A549 (cell line): ENCODE measurements around the gene ABI3. TPM values are rescaled to one million over a fixed set of nuclear protein-coding genes. Genes with fewer than 3 reads are reported as not detected.

Experiments used
- ATOH8 ChIP-seq: fragments of 250-450 bp; sonication (Bioruptor Pico); IDR thresholded peaks from 2 replicates; pipeline ENCODE4 v1.5.0; 2020; ENCODE audit warnings: low read depth, mild to moderate bottlenecking, moderate library complexity
- BCL3 ChIP-seq: fragments of >200 bp; sonication (Bioruptor Twin); formaldehyde crosslinking; IDR thresholded peaks from 3 replicates; pipeline ENCODE4 v1.6.1; 2016
- CBX2 ChIP-seq: fragments of 200-600 bp; sonication (generic); IDR thresholded peaks from 2 replicates; pipeline ENCODE4 v1.6.1; 2016; ENCODE audit warnings: low read depth, mild to moderate bottlenecking, borderline replicate concordance
- CHD2 ChIP-seq: fragments of 150-350 bp; IDR thresholded peaks from 2 replicates; pipeline ENCODE4 v1.6.1; 2014; ENCODE audit warnings: low read length; ENCODE audit not compliant: partially characterized antibody
- CHD4 ChIP-seq: fragments of 200-600 bp; sonication (generic); IDR thresholded peaks from 2 replicates; pipeline ENCODE4 v1.6.1; 2016; ENCODE audit warnings: antibody characterized with exemption, mild to moderate bottlenecking, borderline replicate concordance
- EP300 ChIP-seq, 2 experiments: fragments of >200 bp; sonication (Bioruptor Twin); formaldehyde crosslinking; IDR thresholded peaks; 2 replicates in 1 of 2; 3 replicates in 1 of 2; pipeline ENCODE4 v1.6.1; 2016 to 2017
- ESRRA ChIP-seq: fragments of 150-350 bp; IDR thresholded peaks from 2 replicates; pipeline ENCODE4 v1.6.1; 2014; ENCODE audit warnings: mild to moderate bottlenecking, low read length, borderline replicate concordance
- FOSL2 ChIP-seq, 2 experiments: fragments of 450-650 bp in 1 of 2; fragments of >200 bp in 1 of 2; sonication (Bioruptor Twin) in 1 of 2; formaldehyde crosslinking; IDR thresholded peaks; 2 replicates each; pipeline versions ENCODE4 v1.5.0 to v1.6.1; 2016 to 2020; ENCODE audit warnings: mild to moderate bottlenecking in 1 of 2, moderate library complexity in 1 of 2
- FOXS1 ChIP-seq: fragments of 250-450 bp; sonication (Bioruptor Pico); IDR thresholded peaks from 2 replicates; pipeline ENCODE4 v1.5.0; 2020; ENCODE audit warnings: mild to moderate bottlenecking, moderate library complexity
- HEYL ChIP-seq: fragments of 250-450 bp; sonication (Bioruptor Pico); IDR thresholded peaks from 2 replicates; pipeline ENCODE4 v1.8.0; 2021; ENCODE audit warnings: mild to moderate bottlenecking, moderate library complexity
- HOXA7 ChIP-seq: fragments of 250-450 bp; sonication (Bioruptor Pico); IDR thresholded peaks from 2 replicates; pipeline ENCODE4 v1.5.0; 2020; ENCODE audit warnings: mild to moderate bottlenecking, moderate library complexity
- HOXB5 ChIP-seq: fragments of 250-450 bp; sonication (Bioruptor Pico); IDR thresholded peaks from 2 replicates; pipeline ENCODE4 v1.5.0; 2020; ENCODE audit warnings: mild to moderate bottlenecking, moderate library complexity
- JUN ChIP-seq, 2 experiments: fragments of >200 bp; sonication (Bioruptor Twin); formaldehyde crosslinking; IDR thresholded peaks; 2 replicates in 1 of 2; 3 replicates in 1 of 2; pipeline ENCODE4 v1.6.1; 2016 to 2017
- MAFK ChIP-seq: fragments of 450-650 bp; IDR thresholded peaks from 2 replicates; pipeline ENCODE4 v1.6.1; 2014; ENCODE audit not compliant: partially characterized antibody
- NFE2L2 ChIP-seq: fragments of 150-350 bp; conservative IDR thresholded peaks from 2 replicates; pipeline ENCODE4 v1.6.1; 2014; ENCODE audit warnings: low read length
- NR3C1 ChIP-seq: fragments of >200 bp; sonication (Bioruptor Twin); formaldehyde crosslinking; IDR thresholded peaks from 3 replicates; pipeline ENCODE4 v1.6.1; 2017
- PHF8 ChIP-seq: fragments of 200-600 bp; sonication (generic); IDR thresholded peaks from 2 replicates; pipeline ENCODE4 v1.6.1; 2016; ENCODE audit warnings: low read depth, mild to moderate bottlenecking, antibody characterized with exemption, moderate library complexity, borderline replicate concordance
- POLR2A ChIP-seq: IDR thresholded peaks from 2 replicates; pipeline ENCODE4 v1.6.1; 2012; ENCODE audit warnings: mild to moderate bottlenecking, low read length
- POLR2AphosphoS2 ChIP-seq: conservative IDR thresholded peaks from 2 replicates; pipeline ENCODE4 v1.6.1; 2012; ENCODE audit warnings: low read length, improper control_type of control experiment, inconsistent platforms
- RAD21 ChIP-seq, 2 experiments: fragments of >200 bp in 1 of 2; sonication (Bioruptor Twin) in 1 of 2; formaldehyde crosslinking in 1 of 2; IDR thresholded peaks in 1 of 2; conservative IDR thresholded peaks in 1 of 2; 2 replicates in 1 of 2; 3 replicates in 1 of 2; pipeline ENCODE4 v1.6.1; 2012 to 2018; ENCODE audit warnings: inconsistent platforms in 1 of 2
- RCOR1 ChIP-seq: fragments of 150-350 bp; IDR thresholded peaks from 2 replicates; pipeline ENCODE4 v1.6.1; 2014; ENCODE audit warnings: antibody characterized with exemption, low read length, low read depth
- SMC3 ChIP-seq: fragments of >200 bp; sonication (Bioruptor Twin); formaldehyde crosslinking; IDR thresholded peaks from 3 replicates; pipeline ENCODE4 v1.6.1; 2018; ENCODE audit warnings: inconsistent platforms
- TFCP2L1 ChIP-seq: fragments of 250-450 bp; sonication (Bioruptor Pico); IDR thresholded peaks from 2 replicates; pipeline ENCODE4 v1.5.0; 2021; ENCODE audit warnings: mild to moderate bottlenecking
- TP53 ChIP-seq: fragments of 250-450 bp; sonication (Bioruptor Pico); IDR thresholded peaks from 2 replicates; pipeline ENCODE4 v1.5.0; 2021; ENCODE audit warnings: mild to moderate bottlenecking, moderate library complexity
- ZC3H11A ChIP-seq: fragments of 450-650 bp; IDR thresholded peaks from 2 replicates; pipeline ENCODE4 v1.6.1; 2014; ENCODE audit warnings: antibody characterized with exemption, mild to moderate bottlenecking
- ZFP36 ChIP-seq: fragments of 450-650 bp; IDR thresholded peaks from 2 replicates; pipeline ENCODE4 v1.6.1; 2014; ENCODE audit warnings: borderline replicate concordance; ENCODE audit not compliant: partially characterized antibody
- polyA plus RNA-seq, 4 experiments: library from polyadenylated mRNA; depleted of rRNA in 3 of 4; stranded (reverse); fragments of >200 nt; fragmentation: RNase III in 1 of 4; extraction: RNeasy Plus Mini Kit Qiagen cat#74134 plus additional on column Dnase treatment in 1 of 4; gene quantifications; 2 replicates in 3 of 4; 3 replicates in 1 of 4; pipeline ENCODE4 v1.2.3, GENCODE V29; 2011 to 2017
- TF ChIP-seq, protein P1 (sequence below): fragments of 150-350 bp; IDR thresholded peaks from 2 replicates; pipeline ENCODE4 v1.6.1; 2014; ENCODE audit warnings: low read depth, mild to moderate bottlenecking, low read length

ABI3 gene
- polyA plus RNA-seq, 2 of the 4 experiments (the other 2 are of a cell fraction): not detected

DNA sequence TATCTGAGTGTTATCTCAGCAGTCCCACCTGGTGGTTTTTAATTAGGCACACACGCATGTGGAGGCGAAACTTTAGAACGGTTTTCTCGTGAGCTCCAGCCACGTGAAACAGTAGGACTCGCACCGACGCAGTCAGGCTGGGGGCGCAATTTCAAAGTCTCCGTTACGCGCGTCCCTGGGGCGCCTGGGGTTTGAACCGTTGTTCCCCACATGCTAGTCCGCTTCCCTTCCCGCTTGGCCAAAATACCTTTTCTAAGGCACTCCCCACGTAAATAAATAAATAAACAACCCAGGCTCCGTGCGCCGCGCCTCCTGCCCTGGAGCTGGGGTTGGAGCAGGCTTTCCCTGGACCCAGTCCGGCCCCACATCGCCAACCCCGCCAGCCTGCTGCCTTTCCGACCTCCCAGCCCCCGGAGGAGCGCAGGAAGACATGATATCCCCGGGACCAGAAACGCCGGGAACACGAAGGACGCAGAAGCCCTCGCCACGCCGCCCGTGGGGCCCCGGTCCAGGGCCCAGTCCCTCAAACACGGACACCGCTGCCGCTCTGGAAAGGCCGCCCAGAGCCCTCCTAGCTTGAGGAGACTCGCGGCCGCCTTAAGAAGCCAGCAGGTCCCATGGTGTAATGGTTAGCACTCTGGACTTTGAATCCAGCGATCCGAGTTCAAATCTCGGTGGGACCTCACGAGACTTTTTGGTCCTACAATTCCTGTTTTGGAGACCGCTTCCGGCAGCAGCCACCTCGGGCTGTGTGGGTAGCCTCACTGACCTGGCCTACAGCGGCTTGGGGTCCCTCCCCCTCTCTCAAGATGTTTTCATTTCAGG is 18.4 kb upstream of the ABI3 start (continued):
- TF ChIP-seq, protein P1, sequence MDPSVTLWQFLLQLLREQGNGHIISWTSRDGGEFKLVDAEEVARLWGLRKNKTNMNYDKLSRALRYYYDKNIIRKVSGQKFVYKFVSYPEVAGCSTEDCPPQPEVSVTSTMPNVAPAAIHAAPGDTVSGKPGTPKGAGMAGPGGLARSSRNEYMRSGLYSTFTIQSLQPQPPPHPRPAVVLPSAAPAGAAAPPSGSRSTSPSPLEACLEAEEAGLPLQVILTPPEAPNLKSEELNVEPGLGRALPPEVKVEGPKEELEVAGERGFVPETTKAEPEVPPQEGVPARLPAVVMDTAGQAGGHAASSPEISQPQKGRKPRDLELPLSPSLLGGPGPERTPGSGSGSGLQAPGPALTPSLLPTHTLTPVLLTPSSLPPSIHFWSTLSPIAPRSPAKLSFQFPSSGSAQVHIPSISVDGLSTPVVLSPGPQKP: peak; percentile 91
- TF ChIP-seq BCL3 (peak; percentile 6; the same call in 1 of the 3 replicates), TFCP2L1 (CRISPR knock-in tag) (0 out of 2 replicates have a peak, but pooled peaks have one; percentile 47), CHD4 (no peak), EP300 (IDR thresholded peaks at IDR 0.05) (peak in 1 of 2 experiments; percentile 11; a peak in 1 of 5 replicates), NR3C1 (no peak), FOSL2 (IDR thresholded peaks at IDR 0.05) (no peak), FOSL2 (CRISPR knock-in tag; IDR thresholded peaks at IDR 0.05) (no peak), PHF8 (peak; percentile 96), ZC3H11A (peak; percentile 44), RCOR1 (no peak), ZFP36 (peak; percentile 71), FOXS1 (CRISPR knock-in tag) (0 out of 2 replicates have a peak, but pooled peaks have one; percentile 31), HOXA7 (CRISPR knock-in tag) (0 out of 2 replicates have a peak, but pooled peaks have one; percentile 48), HOXB5 (CRISPR knock-in tag) (peak; percentile 77), ATOH8 (0 out of 2 replicates have a peak, but pooled peaks have one; percentile 83), MAFK (no peak), NFE2L2 (no peak), POLR2A (peak; percentile 29), RAD21 (conservative IDR thresholded peaks at IDR 0.05 in 1 of 2, IDR thresholded peaks at IDR 0.05 in 1 of 2) (peak; percentile 40 to 66), CBX2 (no peak), HEYL (CRISPR knock-in tag) (no peak), CHD2 (peak; percentile 45), JUN (IDR thresholded peaks at IDR 0.05) (peak; percentile 54 to 71; a peak in 3 of 5 replicates), SMC3 (peak; percentile 62), POLR2AphosphoS2 (no peak), ESRRA (peak; percentile 58; the same call in 1 of the 2 replicates), TP53 (peak; percentile 83)
